ENCODE measurements around the gene MAPRE2.

DNA sequence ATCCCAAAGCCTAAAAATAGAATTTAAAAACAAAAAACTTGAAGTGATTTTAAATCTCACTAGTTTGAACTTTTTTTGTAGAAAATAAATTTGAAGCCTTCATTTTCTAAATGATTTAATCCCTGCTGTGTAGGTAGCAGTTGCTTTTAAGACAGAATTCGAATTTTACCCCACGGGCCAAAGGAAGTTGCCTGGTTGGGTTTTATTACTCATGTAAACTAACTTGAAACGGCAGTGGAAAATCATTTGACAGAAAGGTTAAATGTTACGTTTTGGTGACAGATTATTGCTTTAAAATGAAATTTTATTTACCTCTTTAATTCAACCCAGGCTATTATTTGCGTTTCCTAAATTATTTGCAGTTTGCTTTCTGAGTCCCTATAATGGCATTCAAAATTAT lies 2.0 kb downstream of the MAPRE2 start:
- TF ChIP-seq GATA3 (IDR thresholded peaks at IDR 0.05; ENCODE audit: low read depth, low read length): no peak
- TF ChIP-seq GATA2 (IDR thresholded peaks at IDR 0.05; ENCODE audit: low read depth, low read length): no peak
